Placental epithelial cell (primary cell): ENCODE data around the gene MAT2A. TPM values are rescaled to one million over a fixed set of nuclear protein-coding genes. Genes with fewer than 3 reads are reported as not detected.

ENCODE experiments used
- small RNA-seq: library from RNA; depleted of rRNA; stranded (forward); fragments of <200 nt; gene quantifications from one replicate; pipeline ENCODE3, GENCODE V24; 2012
- total RNA-seq: library from RNA; depleted of rRNA; stranded (reverse); fragments of >200 nt; gene quantifications from 2 replicates; pipeline ENCODE4 v1.2.3, GENCODE V29; 2012

The MAT2A gene
- total RNA-seq, result 60.5 and 66.9 TPM in 2 replicates

DNA sequence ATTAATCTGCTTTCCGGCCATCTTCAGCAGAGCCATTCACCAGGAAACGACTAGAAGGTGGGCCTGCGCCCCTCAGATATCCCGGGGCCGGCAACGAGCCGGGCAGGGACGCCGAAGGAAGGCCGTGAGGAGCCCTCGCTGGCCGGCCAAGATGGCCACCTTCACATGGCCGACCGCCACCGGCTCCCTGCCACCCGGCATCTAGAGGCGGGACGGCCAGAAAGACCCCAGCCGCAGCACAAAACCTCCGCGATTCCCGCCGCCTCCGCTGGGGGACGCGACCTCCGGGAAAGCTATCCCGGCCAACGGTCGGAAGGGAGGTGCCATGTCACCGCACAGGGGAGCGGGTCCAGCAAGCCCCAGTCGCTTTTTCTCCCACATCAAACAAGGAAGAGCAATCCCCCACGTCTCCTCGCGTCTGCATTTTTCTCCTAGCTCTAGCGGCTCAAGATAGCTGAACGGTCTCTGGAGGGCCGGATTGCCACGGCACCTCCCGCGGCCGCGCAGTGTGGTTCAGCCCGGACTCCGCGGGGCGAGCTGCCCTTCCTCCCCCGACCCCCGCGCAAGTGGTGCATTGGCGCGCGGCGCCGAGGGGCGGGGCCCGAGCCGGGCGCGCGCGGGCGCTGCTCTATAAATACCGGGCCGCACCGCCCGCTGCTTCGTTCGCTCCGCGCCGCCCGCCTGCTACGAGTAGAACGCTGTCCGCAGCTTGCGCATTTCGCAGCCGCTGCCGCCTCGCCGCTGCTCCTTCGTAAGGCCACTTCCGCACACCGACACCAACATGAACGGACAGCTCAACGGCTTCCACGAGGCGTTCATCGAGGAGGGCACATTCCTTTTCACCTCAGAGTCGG lies at the start of gene MAT2A:
Gene MAT2A (plus strand): TSS at position 662 of the 854 bp plus-strand sequence. CDS start 120 bp downstream, at position 782.

DNA sequence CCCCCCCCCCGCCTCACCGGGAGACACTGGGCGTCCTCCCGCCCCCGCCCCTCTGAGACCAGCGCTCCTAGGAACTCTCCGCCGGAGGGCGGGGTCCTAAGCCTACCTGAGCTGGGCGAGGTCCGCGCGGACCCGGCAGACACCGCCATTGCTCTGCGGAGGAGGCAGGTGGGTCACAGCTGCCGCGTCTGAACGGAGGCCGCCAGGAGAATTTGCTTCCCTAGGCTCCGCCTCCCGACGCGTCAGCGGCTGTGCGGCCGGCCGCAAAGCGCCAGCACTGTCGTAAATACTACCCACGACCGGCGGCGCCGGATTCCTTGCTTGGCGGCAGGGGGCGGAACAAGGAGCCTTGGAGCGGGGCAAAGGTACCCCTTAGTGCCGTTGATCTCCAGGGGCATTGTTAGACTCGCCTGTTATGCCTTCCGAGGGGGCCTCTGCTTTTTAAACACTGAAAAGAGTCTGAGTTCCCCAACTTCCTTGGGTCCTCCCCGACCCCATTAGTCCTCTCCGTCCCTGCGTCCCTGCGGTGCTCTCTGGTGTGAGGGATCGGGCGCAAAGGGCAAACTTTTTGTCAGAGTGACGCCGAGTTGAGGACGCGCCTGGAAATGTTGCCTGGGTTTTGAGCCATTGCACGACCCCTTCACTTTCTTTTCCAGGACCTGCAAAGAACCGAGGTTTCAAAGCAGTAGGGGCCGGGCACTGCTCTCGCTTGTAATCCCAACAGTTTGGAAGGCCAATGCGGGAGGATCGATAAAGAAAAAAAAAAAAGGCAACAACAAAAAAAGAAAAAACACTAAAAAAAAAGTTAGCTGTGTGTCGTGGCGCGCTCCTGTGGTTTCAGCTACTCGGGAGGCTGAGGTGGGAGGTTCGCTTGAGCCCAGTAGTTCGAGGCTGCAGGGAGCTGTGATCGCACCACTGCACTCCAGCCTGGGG lies 22.6 kb downstream of the MAT2A start, which contains the start of gene GGCX:
Gene GGCX (minus strand): TSS at position 214 of the 933 bp plus-strand sequence. CDS start 65 bp downstream, at position 149.

DNA sequence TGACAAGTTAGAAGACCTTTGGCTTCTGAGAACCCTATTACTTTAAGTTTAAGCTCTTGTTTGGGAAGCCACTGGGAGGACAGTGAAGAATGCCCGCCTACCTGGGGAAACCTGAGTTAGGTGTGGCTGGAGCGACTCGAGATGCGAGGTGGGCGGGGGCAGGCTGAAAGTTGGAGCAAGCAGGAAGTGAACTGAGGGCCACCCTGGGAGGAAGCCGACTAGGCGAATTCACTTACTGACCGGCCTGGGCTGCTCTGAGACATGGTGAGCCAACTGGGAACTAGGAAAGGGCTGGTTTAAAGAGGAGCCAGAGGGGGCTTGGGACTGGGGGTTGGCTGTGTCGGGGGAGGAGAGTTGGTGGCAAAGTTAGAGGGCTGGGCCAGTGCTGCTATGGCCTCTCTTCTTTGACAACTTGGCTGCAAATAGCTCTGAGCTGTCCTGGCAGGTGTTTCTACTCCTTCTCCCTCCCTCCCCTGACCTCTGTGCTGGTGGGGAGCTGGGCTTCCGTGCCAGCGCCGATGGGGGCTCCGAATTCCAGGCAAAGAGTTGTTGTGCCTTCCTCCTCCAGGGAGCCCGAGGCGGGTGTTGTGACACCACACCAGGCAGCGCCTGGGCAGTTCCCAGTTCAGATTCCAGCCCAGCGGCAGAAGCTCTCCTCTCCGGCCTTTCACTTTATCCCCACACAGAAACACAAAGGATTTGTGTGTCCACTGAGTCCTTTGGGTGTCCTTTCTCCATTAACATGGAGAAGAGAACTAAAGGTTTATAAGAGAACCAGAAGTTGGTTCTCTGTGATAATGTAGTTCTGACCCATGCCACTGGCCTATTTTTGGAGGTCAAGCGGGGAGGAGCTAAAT lies 38.6 kb downstream of the MAT2A start, which contains the start of gene VAMP8:
Gene VAMP8 (plus strand): TSS at position 201 of the 857 bp plus-strand sequence. CDS start 61 bp downstream, at position 262.

DNA sequence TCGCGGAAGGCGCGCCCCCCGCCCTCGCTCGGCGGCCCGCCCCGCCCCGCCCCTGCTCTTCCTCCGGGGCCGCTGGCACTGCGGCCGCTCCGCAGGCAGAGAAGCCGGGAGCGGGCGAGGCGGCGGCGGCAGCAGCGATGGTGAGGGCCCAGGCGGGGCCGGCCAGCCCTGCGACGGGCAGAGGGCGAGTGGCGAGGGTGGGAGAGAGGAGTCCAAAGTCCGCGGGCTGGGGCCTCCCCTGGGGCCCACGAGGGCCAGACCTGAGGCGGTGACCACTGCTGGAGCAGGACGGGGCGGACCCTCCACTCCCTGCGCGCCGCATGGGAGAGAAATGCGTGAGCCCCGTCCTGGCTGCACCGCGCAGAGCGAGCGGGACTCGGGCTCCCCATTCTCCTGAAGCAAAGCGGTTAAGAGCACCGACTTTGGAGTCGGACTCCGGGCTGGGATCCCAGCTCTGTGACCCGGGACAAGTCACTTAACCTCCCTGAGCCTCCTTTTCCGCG lies 45.4 kb downstream of the MAT2A start, which contains the start of gene VAMP5:
Gene VAMP5 (plus strand): TSS at position 78 of the 503 bp plus-strand sequence. CDS start 60 bp downstream, at position 138.

Small RNA genes within 50 kb of the gene (small RNA-seq; reads per million reads assigned to genes)
- gene RN7SL126P, result not detected

Other genes with a start within 250 kb of the MAT2A start
- 64.4 and 82.1 TPM in 2 replicates for gene TGOLN2, start 211.2 kb upstream of the MAT2A start, total RNA-seq
- gene RETSAT, start 184.6 kb upstream of the MAT2A start, total RNA-seq, result 19.6 and 45.5 TPM in 2 replicates
- 15.9 and 25.5 TPM in 2 replicates for gene ELMOD3, start 184.4 kb upstream of the MAT2A start, total RNA-seq
- gene CAPG, start 128.8 kb upstream of the MAT2A start, total RNA-seq, result 650 and 738 TPM in 2 replicates
- gene SH2D6, start 120.5 kb upstream of the MAT2A start, total RNA-seq, result under 0.01 TPM in 1 of 2 replicates, not detected in the other
- gene GGCX, start 22.3 kb downstream of the MAT2A start, total RNA-seq, result 42.0 and 62.5 TPM in 2 replicates
- gene VAMP8, start 38.4 kb downstream of the MAT2A start, total RNA-seq, result 73.0 and 74.6 TPM in 2 replicates
- gene VAMP5, start 45.3 kb downstream of the MAT2A start, total RNA-seq, result 2.0 and 10.2 TPM in 2 replicates
- gene RNF181, start 56.6 kb downstream of the MAT2A start, total RNA-seq, result 125 and 174 TPM in 2 replicates
- gene TMEM150A, start 63.5 kb downstream of the MAT2A start, total RNA-seq, result 7.7 and 12.2 TPM in 2 replicates
- gene C2orf68, start 72.9 kb downstream of the MAT2A start, total RNA-seq, result 16.7 and 23.2 TPM in 2 replicates
- 29.4 and 36.5 TPM in 2 replicates for gene USP39, start 77.0 kb downstream of the MAT2A start, total RNA-seq
- not detected in 2 replicates for gene SFTPB, start 129.0 kb downstream of the MAT2A start, total RNA-seq
- gene GNLY, start 155.2 kb downstream of the MAT2A start, total RNA-seq, result not detected in 2 replicates
- gene ATOH8, start 214.8 kb downstream of the MAT2A start, total RNA-seq, result 0.39 TPM in 1 of 2 replicates, not detected in the other